ENCODE measurements around the gene NFE2L3. TPM values are rescaled to one million over a fixed set of nuclear protein-coding genes. Genes with fewer than 3 reads are reported as not detected.

The NFE2L3 gene
- total and polyA plus RNA-seq, 2 donors (not counting 3 experiments of a cell fraction or from before 2014, with no cell fraction given), result 29.6 to 40.2 TPM

GRCh38 chr7:26140380-26140779, 11.6 kb upstream of the NFE2L3 start:
- BruUV-seq (replicated peaks), result no TSS peak
- Histone ChIP-seq H3K4me1 (ENCODE audit: control insufficient read depth, extremely low read depth, insufficient read depth, low read length) (no peaks in the 10 kb centered on the region), H2AFZ (ENCODE audit: low read depth, low read length) (no peak overlapping the region), H3K9ac (replicated peaks; ENCODE audit: extremely low read depth, insufficient read depth, low read length) (no peak overlapping the region), H3K27ac (ENCODE audit: insufficient read depth, low read depth, low read length) (no peak overlapping the region), H3K36me3 (ENCODE audit: control insufficient read depth in 2 of 2, extremely low read depth in 1 of 2, insufficient read depth in 2 of 2, low read length in 2 of 2) (no peaks in the 10 kb centered on the region), H3K79me2 (ENCODE audit: control insufficient read depth, insufficient read depth, low read length) (no peaks in the 10 kb centered on the region), H4K20me1 (replicated peaks; ENCODE audit: control insufficient read depth, extremely low read depth, insufficient read depth, low read length) (no peaks in the 10 kb centered on the region), H3K27me3 (ENCODE audit: control insufficient read depth in 2 of 2, insufficient read depth in 2 of 2, low read length in 2 of 2) (peaks cover 5 to 8% of the 10 kb centered on the region in 2 experiments), H3K9me1 (replicated peaks; ENCODE audit: control insufficient read depth, extremely low read depth, insufficient read depth, low read length) (no peaks in the 10 kb centered on the region), H3K4me3 (replicated peaks in 1 of 3; ENCODE audit: insufficient read depth in 1 of 3, low read depth in 1 of 3, low read length in 3 of 3) (no peak overlapping the region), H3K9me3 (replicated peaks; ENCODE audit: control insufficient read depth, insufficient read depth, low read length) (no peaks in the 10 kb centered on the region), H3K4me2 (ENCODE audit: insufficient read depth, low read length) (no peak overlapping the region)
- intact Hi-C loops (cut with micrococcal nuclease), result no loop called here
- TF ChIP-seq POLR2A (IDR thresholded peaks at IDR 0.05; ENCODE audit: low read depth, low read length) (no peak), GATA2 (IDR thresholded peaks at IDR 0.05; ENCODE audit: insufficient read depth, insufficient read length, low read depth, low read length) (no peak), MYC (IDR thresholded peaks at IDR 0.05; ENCODE audit: low read depth, low read length) (no peak), EZH2 (IDR thresholded peaks at IDR 0.05; ENCODE audit: borderline replicate concordance, low read depth, low read length, severe bottlenecking) (no peak), POLR2AphosphoS5 (IDR thresholded peaks at IDR 0.05; ENCODE audit: insufficient read depth, low read depth, low read length) (no peak)
- ChIA-PET CTCF (no interaction called here), POLR2A (interaction anchor here (1.0 kb wide), 1 partner anchor 11 kb away, joined by 3 read pairs; the partner anchor contains the start of gene NFE2L3)
- dilution Hi-C loops (cut with MboI; ENCODE audit: extremely low pct_ligation_motif_present, low sequenced_read_pairs), result no loop called here
- DNase-seq (ENCODE audit: low read depth, low spot score) (no peak), FAIRE-seq (no peak)

GRCh38 chr7:26141077-26141476, 10.9 kb upstream of the NFE2L3 start:
- no peak for DNase-seq (ENCODE audit: low read depth, low spot score)
- no peak overlapping the region for H3K9ac ChIP-seq (replicated peaks; ENCODE audit: extremely low read depth, insufficient read depth, low read length)
- H3K4me1 ChIP-seq (ENCODE audit: control insufficient read depth, extremely low read depth, insufficient read depth, low read length), result no peaks in the 10 kb centered on the region
- ChIA-PET CTCF (no interaction called here), POLR2A (no interaction called here)
- peaks cover 5 to 8% of the 10 kb centered on the region in 2 experiments for H3K27me3 ChIP-seq (ENCODE audit: control insufficient read depth in 2 of 2, insufficient read depth in 2 of 2, low read length in 2 of 2)
- dilution Hi-C loops (cut with MboI; ENCODE audit: extremely low pct_ligation_motif_present, low sequenced_read_pairs), result no loop called here
- no peak for FAIRE-seq
- H3K4me3 ChIP-seq (replicated peaks in 1 of 3; ENCODE audit: insufficient read depth in 1 of 3, low read depth in 1 of 3, low read length in 3 of 3), result no peak overlapping the region
- no peaks in the 10 kb centered on the region for H3K9me1 ChIP-seq (replicated peaks; ENCODE audit: control insufficient read depth, extremely low read depth, insufficient read depth, low read length)
- H3K27ac ChIP-seq (ENCODE audit: insufficient read depth, low read depth, low read length), result no peak overlapping the region
- TF ChIP-seq MYC (IDR thresholded peaks at IDR 0.05; ENCODE audit: low read depth, low read length), result no peak
- no peak for TF ChIP-seq JUN (IDR thresholded peaks at IDR 0.05; ENCODE audit: borderline replicate concordance, insufficient read depth, insufficient read length, low read depth)
- TF ChIP-seq GATA2 (IDR thresholded peaks at IDR 0.05; ENCODE audit: insufficient read depth, insufficient read length, low read depth, low read length), result no peak
- no peak for TF ChIP-seq EZH2 (IDR thresholded peaks at IDR 0.05; ENCODE audit: borderline replicate concordance, low read depth, low read length, severe bottlenecking)
- H3K36me3 ChIP-seq (ENCODE audit: control insufficient read depth in 2 of 2, extremely low read depth in 1 of 2, insufficient read depth in 2 of 2, low read length in 2 of 2), result no peaks in the 10 kb centered on the region
- no peaks in the 10 kb centered on the region for H3K79me2 ChIP-seq (ENCODE audit: control insufficient read depth, insufficient read depth, low read length)
- H2AFZ ChIP-seq (ENCODE audit: low read depth, low read length), result no peak overlapping the region
- H3K9me3 ChIP-seq (replicated peaks; ENCODE audit: control insufficient read depth, insufficient read depth, low read length), result no peaks in the 10 kb centered on the region
- BruUV-seq (replicated peaks), result no TSS peak
- H3K4me2 ChIP-seq (ENCODE audit: insufficient read depth, low read length), result no peak overlapping the region
- H4K20me1 ChIP-seq (replicated peaks; ENCODE audit: control insufficient read depth, extremely low read depth, insufficient read depth, low read length), result no peaks in the 10 kb centered on the region
- intact Hi-C loops (cut with micrococcal nuclease), result no loop called here

Measured in endothelial cell of umbilical vein (primary cell).